HEK293 (cell line): Measurements from ENCODE around the gene DGKB.

Source experiments
- BCL11A ChIP-seq: fragments of 450-650 bp; formaldehyde crosslinking; IDR thresholded peaks from 2 replicates; pipeline ENCODE4 v1.5.1; 2016; ENCODE audit warnings: low read depth, missing biosample characterization, missing genetic modification characterization
- CTCF ChIP-seq: fragments of 450-650 bp; formaldehyde crosslinking; IDR thresholded peaks from 2 replicates; pipeline ENCODE4 v1.5.1; 2016; ENCODE audit warnings: missing biosample characterization, missing genetic modification characterization
- GLIS2 ChIP-seq: fragments of 450-650 bp; formaldehyde crosslinking; IDR thresholded peaks from 2 replicates; pipeline ENCODE4 v1.5.1; 2016; ENCODE audit warnings: missing biosample characterization, missing genetic modification characterization
- YY1 ChIP-seq: fragments of 450-650 bp; formaldehyde crosslinking; IDR thresholded peaks from 2 replicates; pipeline ENCODE4 v1.5.1; 2018; ENCODE audit warnings: missing biosample characterization, missing genetic modification characterization
- ZBTB21 ChIP-seq: fragments of 450-650 bp; formaldehyde crosslinking; IDR thresholded peaks from 2 replicates; pipeline ENCODE4 v1.5.1; 2017; ENCODE audit warnings: missing biosample characterization, missing genetic modification characterization
- ZBTB8A ChIP-seq: fragments of 450-650 bp; formaldehyde crosslinking; IDR thresholded peaks from 2 replicates; pipeline ENCODE4 v1.5.1; 2016; ENCODE audit warnings: missing biosample characterization, missing genetic modification characterization
- ZNF112 ChIP-seq: fragments of 450-650 bp; formaldehyde crosslinking; IDR thresholded peaks from 2 replicates; pipeline ENCODE4 v1.5.0; 2017; ENCODE audit warnings: missing biosample characterization, missing genetic modification characterization
- ZNF138 ChIP-seq: fragments of 450-650 bp; formaldehyde crosslinking; IDR thresholded peaks from 2 replicates; pipeline ENCODE4 v1.5.1; 2016; ENCODE audit warnings: missing biosample characterization, missing genetic modification characterization, borderline replicate concordance
- ZNF202 ChIP-seq: fragments of 450-650 bp; formaldehyde crosslinking; IDR thresholded peaks from 2 replicates; pipeline ENCODE4 v1.5.1; 2016; ENCODE audit warnings: missing biosample characterization, missing genetic modification characterization, borderline replicate concordance
- ZNF292 ChIP-seq: fragments of 450-650 bp; formaldehyde crosslinking; IDR thresholded peaks from 2 replicates; pipeline ENCODE4 v1.5.1; 2016; ENCODE audit warnings: low read depth, missing biosample characterization, missing genetic modification characterization, borderline replicate concordance
- ZNF350 ChIP-seq: fragments of 450-650 bp; formaldehyde crosslinking; IDR thresholded peaks from 2 replicates; pipeline ENCODE4 v1.5.0; 2017; ENCODE audit warnings: missing biosample characterization, mild to moderate bottlenecking, missing genetic modification characterization
- ZNF621 ChIP-seq: fragments of 450-650 bp; formaldehyde crosslinking; IDR thresholded peaks from 2 replicates; pipeline ENCODE4 v1.5.1; 2017; ENCODE audit warnings: missing biosample characterization, missing genetic modification characterization
- TF ChIP-seq, protein P1 (sequence below): fragments of 450-650 bp; formaldehyde crosslinking; IDR thresholded peaks from 2 replicates; pipeline ENCODE4 v1.5.1; 2016; ENCODE audit warnings: missing biosample characterization, missing genetic modification characterization
- TF ChIP-seq, protein P2 (sequence below): fragments of 450-650 bp; formaldehyde crosslinking; IDR thresholded peaks from 2 replicates; pipeline ENCODE4 v1.5.1; 2017; ENCODE audit warnings: missing biosample characterization, missing genetic modification characterization

GRCh38 chr7:14305233-14305866 is 597.2 kb downstream of the DGKB start:
- TF ChIP-seq ZNF202 (tag by site-specific recombination) (no peak), ZBTB21 (tag by site-specific recombination) (no peak), ZNF112 (tag by site-specific recombination) (no peak), CTCF (tag by site-specific recombination) (no peak), ZNF350 (tag by site-specific recombination) (no peak), BCL11A (no peak), ZNF621 (tag by site-specific recombination) (no peak), YY1 (no peak), ZNF292 (tag by site-specific recombination) (no peak), ZBTB8A (tag by site-specific recombination) (no peak), ZNF138 (no peak), GLIS2 (tag by site-specific recombination) (no peak)
- TF ChIP-seq, protein P1, sequence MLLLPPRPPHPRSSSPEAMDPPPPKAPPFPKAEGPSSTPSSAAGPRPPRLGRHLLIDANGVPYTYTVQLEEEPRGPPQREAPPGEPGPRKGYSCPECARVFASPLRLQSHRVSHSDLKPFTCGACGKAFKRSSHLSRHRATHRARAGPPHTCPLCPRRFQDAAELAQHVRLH (tag by site-specific recombination), result no peak
- TF ChIP-seq, protein P2, sequence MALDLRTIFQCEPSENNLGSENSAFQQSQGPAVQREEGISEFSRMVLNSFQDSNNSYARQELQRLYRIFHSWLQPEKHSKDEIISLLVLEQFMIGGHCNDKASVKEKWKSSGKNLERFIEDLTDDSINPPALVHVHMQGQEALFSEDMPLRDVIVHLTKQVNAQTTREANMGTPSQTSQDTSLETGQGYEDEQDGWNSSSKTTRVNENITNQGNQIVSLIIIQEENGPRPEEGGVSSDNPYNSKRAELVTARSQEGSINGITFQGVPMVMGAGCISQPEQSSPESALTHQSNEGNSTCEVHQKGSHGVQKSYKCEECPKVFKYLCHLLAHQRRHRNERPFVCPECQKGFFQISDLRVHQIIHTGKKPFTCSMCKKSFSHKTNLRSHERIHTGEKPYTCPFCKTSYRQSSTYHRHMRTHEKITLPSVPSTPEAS, result no peak
